Lower leg skin (tissue), 3 donors: ENCODE results near the gene HDAC9.

Experiments
- POLR2A ChIP-seq, 2 donors: fragments of 450-650 bp; IDR thresholded peaks; one replicate each; pipeline ENCODE4 v1.6.1; 2016 to 2017; ENCODE audit warnings: antibody characterized with exemption in 2 of 2, mild to moderate bottlenecking in 1 of 2, moderate library complexity in 1 of 2
- TF ChIP-seq, protein P1 (sequence below), 3 donors: fragments of 450-650 bp; IDR thresholded peaks; one replicate each; pipeline ENCODE4 v1.5.1; 2016; ENCODE audit warnings: antibody characterized with exemption in 3 of 3, mild to moderate bottlenecking in 3 of 3, moderate library complexity in 2 of 3

- TF ChIP-seq, protein P1, sequence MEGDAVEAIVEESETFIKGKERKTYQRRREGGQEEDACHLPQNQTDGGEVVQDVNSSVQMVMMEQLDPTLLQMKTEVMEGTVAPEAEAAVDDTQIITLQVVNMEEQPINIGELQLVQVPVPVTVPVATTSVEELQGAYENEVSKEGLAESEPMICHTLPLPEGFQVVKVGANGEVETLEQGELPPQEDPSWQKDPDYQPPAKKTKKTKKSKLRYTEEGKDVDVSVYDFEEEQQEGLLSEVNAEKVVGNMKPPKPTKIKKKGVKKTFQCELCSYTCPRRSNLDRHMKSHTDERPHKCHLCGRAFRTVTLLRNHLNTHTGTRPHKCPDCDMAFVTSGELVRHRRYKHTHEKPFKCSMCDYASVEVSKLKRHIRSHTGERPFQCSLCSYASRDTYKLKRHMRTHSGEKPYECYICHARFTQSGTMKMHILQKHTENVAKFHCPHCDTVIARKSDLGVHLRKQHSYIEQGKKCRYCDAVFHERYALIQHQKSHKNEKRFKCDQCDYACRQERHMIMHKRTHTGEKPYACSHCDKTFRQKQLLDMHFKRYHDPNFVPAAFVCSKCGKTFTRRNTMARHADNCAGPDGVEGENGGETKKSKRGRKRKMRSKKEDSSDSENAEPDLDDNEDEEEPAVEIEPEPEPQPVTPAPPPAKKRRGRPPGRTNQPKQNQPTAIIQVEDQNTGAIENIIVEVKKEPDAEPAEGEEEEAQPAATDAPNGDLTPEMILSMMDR (IDR thresholded peaks at IDR 0.05): no peak
- no peak for TF ChIP-seq POLR2A (IDR thresholded peaks at IDR 0.05)
These were observed 127.8 kb downstream of the HDAC9 start for GRCh38 chr7:18623389-18623788.
